ENCODE data around the gene MOSMO. TPM values are rescaled to one million over a fixed set of nuclear protein-coding genes. Genes with fewer than 3 reads are reported as not detected.
A peak's percentile ranks its signal among the peaks of the same experiment; 100 is the strongest.
"Not testable (repeated sequence)": the region's sequence is repeated elsewhere in the genome, so short reads cannot be mapped to it uniquely, and the experiment has no call there.

MOSMO gene
- total RNA-seq, 1 experiment from 2014 or later, result 20.4 TPM

- peak; percentile 84 for DNase-seq (ENCODE audit: low spot score)
These were observed 84.4 kb downstream of the MOSMO start, which contains the start of gene VWA3A for GRCh38 chr16:22092143-22092933. TSS of gene VWA3A (plus strand) at chr16:22092541. CDS start at chr16:22092638, 97 bp downstream.

- no peak for DNase-seq (ENCODE audit: low spot score)
These were observed 85.4 kb downstream of the MOSMO start for GRCh38 chr16:22093331-22093730.

- DNase-seq (ENCODE audit: low spot score), result no peak
These were observed 86.1 kb downstream of the MOSMO start for GRCh38 chr16:22093996-22094395.

GRCh38 chr16:22098405-22099255 lies 90.7 kb downstream of the MOSMO start:
- DNase-seq (ENCODE audit: low spot score), result peak; percentile 62

- DNase-seq (ENCODE audit: low spot score), result no peak
These were observed 91.5 kb downstream of the MOSMO start for GRCh38 chr16:22099256-22099975.

- no peak for DNase-seq (ENCODE audit: low spot score)
These were observed 95.5 kb downstream of the MOSMO start for GRCh38 chr16:22103441-22103840.

- DNase-seq (ENCODE audit: low spot score), result no peak
These were observed 101.5 kb downstream of the MOSMO start for GRCh38 chr16:22109258-22109898.

GRCh38 chr16:22111629-22112028 lies 103.7 kb downstream of the MOSMO start:
- DNase-seq (ENCODE audit: low spot score), result not testable (repeated sequence)

- no peak for DNase-seq (ENCODE audit: low spot score)
These were observed 108.3 kb downstream of the MOSMO start for GRCh38 chr16:22116095-22116700.

GRCh38 chr16:22117609-22118008 lies 109.7 kb downstream of the MOSMO start:
- no peak for DNase-seq (ENCODE audit: low spot score)

- DNase-seq (ENCODE audit: low spot score), result no peak
These were observed 112.5 kb downstream of the MOSMO start for GRCh38 chr16:22120440-22120839.

GRCh38 chr16:22122239-22122638 lies 114.3 kb downstream of the MOSMO start:
- no peak for DNase-seq (ENCODE audit: low spot score)

- DNase-seq (ENCODE audit: low spot score), result peak; percentile 21
These were observed 115.2 kb downstream of the MOSMO start for GRCh38 chr16:22123146-22123545.

GRCh38 chr16:22123759-22124490 lies 116.0 kb downstream of the MOSMO start:
- no peak for DNase-seq (ENCODE audit: low spot score)

- no peak for DNase-seq (ENCODE audit: low spot score)
These were observed 116.8 kb downstream of the MOSMO start for GRCh38 chr16:22124583-22125284.

- DNase-seq (ENCODE audit: low spot score), result no peak
These were observed 118.2 kb downstream of the MOSMO start for GRCh38 chr16:22126037-22126558.

GRCh38 chr16:22128537-22128936 lies 120.6 kb downstream of the MOSMO start:
- not testable (repeated sequence) for DNase-seq (ENCODE audit: low spot score)

- no peak for DNase-seq (ENCODE audit: low spot score)
These were observed 122.6 kb downstream of the MOSMO start for GRCh38 chr16:22130528-22130927.

GRCh38 chr16:22132801-22133200 lies 124.9 kb downstream of the MOSMO start:
- DNase-seq (ENCODE audit: low spot score), result no peak
